ENCODE measurements around the gene PAPPA2.

GRCh38 chr1:176440176-176440575, 22.8 kb upstream of the PAPPA2 start:
- TF ChIP-seq CTCF (IDR thresholded peaks at IDR 0.05) (no peak), POLR2A (IDR thresholded peaks at IDR 0.05) (no peak)

All from right lobe of liver (tissue), 4 donors.